ENCODE data around the gene POLR2H.

Gene POLR2H

GRCh38 chr3:184371570-184372018, 10.1 kb downstream of the POLR2H start:
- peak in 13 of 14 donors; percentile 8 to 85 (median 52) for DNase-seq

GRCh38 chr3:184372296-184372821, 10.8 kb downstream of the POLR2H start:
- no peak for DNase-seq

- no peak for DNase-seq
Measured at GRCh38 chr3:184372911-184373310, 11.4 kb downstream of the POLR2H start.

GRCh38 chr3:184373422-184373821, 11.9 kb downstream of the POLR2H start:
- no peak for DNase-seq

GRCh38 chr3:184375747-184376461, 14.4 kb downstream of the POLR2H start:
- DNase-seq = no peak

GRCh38 chr3:184377374-184377773, 15.9 kb downstream of the POLR2H start:
- DNase-seq = no peak

GRCh38 chr3:184377882-184378445, 16.5 kb downstream of the POLR2H start, which contains the start of gene THPO:
THPO (minus strand) TSS chr3:184378207; CDS start chr3:184376259, 1,948 bp downstream.
- peak in 2 of 14 donors; percentile 22 to 72 for DNase-seq

GRCh38 chr3:184378651-184379357, 17.3 kb downstream of the POLR2H start:
- no peak for DNase-seq

- DNase-seq = peak in 2 of 14 donors; percentile 32 to 33
Measured at GRCh38 chr3:184379358-184380184, 18.1 kb downstream of the POLR2H start, which contains the start of gene CHRD. CHRD (plus strand) TSS chr3:184380054; CDS start chr3:184380319, 265 bp downstream.

- peak in 5 of 14 donors; percentile 24 to 55 (median 45) for DNase-seq
Measured at GRCh38 chr3:184380185-184380626, 18.7 kb downstream of the POLR2H start.

DNA sequence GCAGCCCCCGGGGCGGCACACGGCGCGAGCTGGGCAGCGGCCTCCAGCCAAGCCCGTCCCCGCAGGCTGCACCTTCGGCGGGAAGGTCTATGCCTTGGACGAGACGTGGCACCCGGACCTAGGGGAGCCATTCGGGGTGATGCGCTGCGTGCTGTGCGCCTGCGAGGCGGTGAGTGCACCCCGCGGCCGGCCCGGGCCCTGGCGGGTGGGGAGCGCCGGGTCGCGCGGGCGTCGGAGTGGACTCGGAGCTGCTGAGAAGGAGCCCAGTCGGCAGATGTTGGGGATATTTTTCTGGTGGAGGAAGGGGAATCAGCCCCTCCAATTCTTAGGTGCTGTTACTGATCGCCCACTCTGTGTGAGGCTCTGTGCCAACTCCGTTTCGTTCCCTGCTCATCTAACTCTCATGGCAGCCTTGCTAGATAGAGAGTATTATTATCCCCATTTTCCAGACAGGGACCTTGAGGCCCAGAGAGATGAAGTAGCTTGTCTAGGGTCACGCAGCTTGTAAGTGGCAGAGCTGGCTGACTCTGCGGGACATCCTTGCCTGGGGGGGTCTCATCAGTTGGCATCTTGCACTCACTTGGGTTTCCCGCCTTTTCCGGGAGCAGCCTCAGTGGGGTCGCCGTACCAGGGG, 19.2 kb downstream of the POLR2H start:
- no peak for DNase-seq

- peak in 1 of 14 donors; percentile 47 for DNase-seq
Measured at GRCh38 chr3:184381261-184382224, 20.0 kb downstream of the POLR2H start.

- no peak for DNase-seq
Measured at GRCh38 chr3:184382326-184383032, 21.0 kb downstream of the POLR2H start.

GRCh38 chr3:184383033-184383740, 21.7 kb downstream of the POLR2H start:
- DNase-seq = peak in 1 of 14 donors; percentile 55

- DNase-seq = no peak
Measured at GRCh38 chr3:184384342-184384741, 22.8 kb downstream of the POLR2H start.

- DNase-seq = no peak
Measured at GRCh38 chr3:184384856-184385422, 23.4 kb downstream of the POLR2H start.

GRCh38 chr3:184386047-184386806, 24.7 kb downstream of the POLR2H start:
- no peak for DNase-seq
